GM12892 (cell line): ENCODE measurements around the gene KIF3C.

Experiments
- POLR2AphosphoS5 ChIP-seq: IDR thresholded peaks from 2 replicates; pipeline ENCODE4 v1.6.1; 2011; ENCODE audit warnings: low read depth, low read length, control low read depth
- TAF1 ChIP-seq: IDR thresholded peaks from 2 replicates; pipeline ENCODE4 v1.6.1; 2011; ENCODE audit warnings: low read depth, mild to moderate bottlenecking, control low read depth, low read length, borderline replicate concordance

GRCh38 chr2:26020231-26020640 lies 37.9 kb upstream of the KIF3C start:
- TF ChIP-seq TAF1, result no peak
- no peak for TF ChIP-seq POLR2AphosphoS5
